COLO668 (cell line): Measurements from ENCODE around the gene KCNH1.

Experiments used
- DNase-seq: peaks from one replicate; lab custom pipeline; 2025; ENCODE audit not compliant: unreplicated experiment; lab: John Stamatoyannopoulos, UW

The KCNH1 gene

DNA sequence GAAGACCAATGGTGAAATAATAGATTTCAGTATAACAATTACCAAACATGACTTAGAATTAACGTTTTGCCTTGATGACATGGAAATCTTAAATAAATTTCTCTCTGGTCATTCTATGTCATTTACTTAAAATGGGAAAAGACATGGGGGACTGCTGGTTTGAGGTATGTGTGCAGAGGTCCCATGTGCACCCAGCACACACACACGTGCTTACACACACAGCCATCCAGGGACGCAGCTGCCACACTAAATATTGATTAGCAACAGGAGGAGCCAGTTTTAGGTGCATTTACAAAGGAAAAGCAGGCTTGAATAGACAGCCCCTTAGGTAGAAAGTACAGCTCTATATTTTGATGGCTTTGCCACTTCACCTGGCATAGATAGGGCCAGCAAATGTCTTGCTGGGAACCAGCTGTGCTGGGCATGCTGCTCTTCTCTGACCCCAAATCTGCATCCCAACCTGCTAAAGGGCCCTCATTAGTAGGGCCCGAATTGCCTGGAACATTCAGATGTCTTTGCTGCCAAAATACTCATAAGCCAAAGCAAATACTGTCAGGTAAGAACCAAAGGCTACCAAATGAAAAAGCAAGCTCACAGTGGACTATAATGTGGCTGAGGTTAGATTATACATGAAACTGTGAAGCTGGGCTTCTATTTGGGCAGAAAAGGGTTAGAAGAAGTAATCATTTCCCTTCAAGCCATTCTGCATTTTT lies 405.4 kb downstream of the KCNH1 start:
- DNase-seq: no peak

DNA sequence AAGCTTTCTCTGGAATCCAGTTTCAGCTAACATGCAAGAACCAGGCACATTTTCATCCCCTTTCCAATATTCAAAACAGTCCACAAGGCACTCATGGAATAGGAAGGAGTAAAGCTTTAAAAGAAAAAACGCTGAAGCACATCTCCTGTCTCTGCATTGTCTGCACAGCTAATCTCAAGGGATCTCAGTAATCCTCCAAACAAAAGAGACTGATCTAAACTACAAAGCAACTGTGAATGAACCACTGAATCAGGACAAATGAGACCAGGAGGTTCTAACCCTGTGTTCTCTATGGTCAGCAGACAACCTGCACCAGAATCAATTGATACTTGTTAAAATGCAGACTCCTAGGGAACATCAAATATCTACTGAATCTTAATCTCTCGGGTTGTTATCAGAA lies 406.2 kb downstream of the KCNH1 start:
- DNase-seq: no peak

DNA sequence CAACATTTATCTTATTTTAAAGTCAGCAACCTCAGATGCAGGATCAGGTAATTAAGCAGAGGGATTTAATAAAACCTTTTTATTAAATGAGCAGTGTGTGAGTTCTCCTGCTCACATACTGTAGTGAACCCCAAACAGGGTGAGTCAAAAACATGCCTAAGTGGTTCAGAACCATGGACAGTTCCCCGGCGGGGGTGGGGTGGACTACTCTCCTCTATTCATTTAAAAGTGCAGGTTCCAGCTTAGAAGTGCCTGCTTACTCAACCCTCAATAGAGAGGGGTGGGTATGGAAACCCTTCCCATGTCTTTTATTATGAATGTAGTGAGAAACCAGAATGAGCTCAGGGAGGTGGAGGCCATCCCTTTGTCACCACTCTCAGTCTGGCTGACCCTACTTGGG lies 407.3 kb downstream of the KCNH1 start:
- DNase-seq: no peak

DNA sequence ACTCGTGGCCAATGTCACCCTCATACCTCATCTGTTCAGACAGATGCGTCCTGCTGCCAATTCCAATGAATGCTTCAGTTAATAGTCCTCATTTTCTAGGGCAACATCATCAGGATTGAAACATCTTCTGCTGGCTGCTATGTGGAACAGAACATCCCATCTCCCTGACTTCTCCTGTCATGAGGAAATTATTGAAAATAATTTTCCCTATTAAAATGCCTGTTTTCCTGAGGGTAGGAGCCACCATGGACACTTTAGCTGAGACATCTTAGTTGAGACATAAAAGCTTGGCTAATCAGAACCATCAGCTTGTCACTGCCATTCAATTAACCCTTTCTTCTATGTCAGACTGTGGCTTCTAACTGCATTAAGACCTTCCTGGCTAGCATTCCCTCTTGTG lies 409.2 kb downstream of the KCNH1 start:
- DNase-seq: no peak

DNA sequence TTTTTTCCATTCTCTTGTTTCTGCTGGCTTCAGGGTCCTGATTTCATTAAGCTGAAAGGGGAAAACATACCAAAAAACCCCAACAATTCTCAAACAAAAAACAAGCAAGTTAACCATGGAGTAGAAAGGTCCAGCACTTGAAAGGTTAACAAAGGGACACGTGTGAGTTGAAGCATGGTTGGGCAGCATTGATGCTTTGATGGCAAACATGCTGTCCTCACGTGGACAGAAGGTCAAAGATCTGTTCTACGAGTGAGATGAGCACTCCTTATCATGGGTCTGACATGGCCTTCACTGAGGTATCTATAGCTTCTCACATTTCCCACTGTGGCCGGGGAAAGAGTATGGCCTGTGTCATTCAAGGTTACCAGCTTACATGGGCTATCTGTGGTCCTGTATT lies 410.3 kb downstream of the KCNH1 start:
- DNase-seq: no peak

DNA sequence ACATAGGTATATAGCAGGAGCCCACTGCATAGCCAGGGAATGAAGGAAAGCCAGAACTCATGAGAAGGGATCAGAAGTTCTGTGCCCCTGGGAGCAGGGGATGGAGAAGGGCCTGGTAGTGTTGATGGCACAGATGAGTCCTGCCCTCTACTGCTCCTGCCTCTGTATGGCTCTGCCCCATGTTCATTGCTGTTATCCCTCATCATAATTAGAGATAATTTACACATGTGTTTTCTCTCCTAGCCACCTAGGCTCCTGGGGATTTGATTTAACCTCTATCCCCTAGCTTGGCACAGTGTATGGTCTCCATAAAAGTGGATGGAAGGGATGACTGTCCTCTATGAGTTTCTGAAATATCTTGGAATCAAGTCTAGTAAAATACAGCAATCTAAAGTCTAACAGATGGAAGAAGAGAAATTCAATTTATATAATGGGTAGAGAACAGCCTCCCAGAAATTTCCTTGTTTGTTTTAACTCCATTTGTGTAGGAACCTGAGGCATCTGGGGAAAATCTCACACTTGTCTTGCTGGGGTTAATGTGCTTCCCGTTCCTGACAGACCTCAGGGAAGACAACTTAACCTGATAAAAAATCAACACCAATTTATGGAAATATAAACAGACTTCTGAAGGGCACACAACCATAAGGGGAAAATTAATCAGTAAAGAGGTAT lies 411.4 kb downstream of the KCNH1 start:
- no peak for DNase-seq

DNA sequence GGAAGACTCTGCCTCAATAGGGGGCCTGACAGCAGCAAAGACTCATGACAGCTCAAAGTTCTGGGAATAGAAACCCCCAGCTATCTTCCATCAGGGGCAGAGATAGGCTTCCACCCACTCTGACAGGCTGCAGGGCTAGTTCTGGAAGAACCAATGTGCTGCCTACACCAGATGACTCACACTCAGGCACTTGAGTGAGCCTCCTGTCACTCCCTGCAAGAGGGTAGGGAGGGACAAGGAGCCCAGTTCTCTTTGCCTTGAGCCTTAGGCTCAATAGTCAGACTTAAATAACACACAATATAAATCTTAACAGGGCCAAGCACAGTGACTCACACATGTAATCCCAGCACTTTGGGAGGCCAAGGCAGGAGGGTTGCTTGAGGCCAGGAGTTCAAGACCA lies 418.9 kb downstream of the KCNH1 start:
- no peak for DNase-seq

DNA sequence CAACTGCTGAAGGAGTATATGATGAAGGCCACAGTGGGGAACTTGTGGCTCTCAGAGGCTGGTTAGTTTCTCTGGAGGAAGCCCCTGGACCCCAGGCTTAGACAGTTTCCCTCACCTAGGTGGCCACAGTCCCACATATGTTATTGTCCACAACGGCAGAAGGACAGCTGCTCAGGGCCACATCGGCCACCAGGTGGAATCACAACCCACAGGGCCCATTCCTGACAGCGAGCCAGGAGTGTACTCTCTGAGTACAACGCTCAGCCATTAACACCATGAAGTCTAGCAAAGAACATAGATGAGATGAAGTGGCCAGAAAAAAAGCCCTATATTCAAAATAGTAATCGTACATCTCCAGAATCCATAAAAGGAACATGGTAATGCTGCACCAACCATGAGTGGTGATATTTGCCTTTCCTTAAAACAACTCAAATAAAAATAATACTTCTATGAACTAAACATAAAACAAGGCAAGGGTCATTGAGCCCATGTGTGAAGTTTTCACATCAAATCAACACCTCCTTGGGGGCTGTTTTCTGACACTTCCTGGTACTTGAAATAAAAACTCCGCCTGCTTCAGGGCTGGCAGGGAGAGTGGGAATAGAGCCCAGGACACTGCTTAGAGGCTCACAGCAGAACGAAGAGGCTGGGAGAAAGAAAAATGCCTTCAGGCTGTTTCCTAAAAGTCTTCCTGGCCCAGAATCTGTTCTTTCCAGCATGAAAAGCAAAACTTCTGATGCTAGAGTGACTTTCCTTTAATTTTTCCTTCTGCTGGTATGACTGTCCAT lies 421.9 kb downstream of the KCNH1 start:
- DNase-seq: peak; percentile 24

DNA sequence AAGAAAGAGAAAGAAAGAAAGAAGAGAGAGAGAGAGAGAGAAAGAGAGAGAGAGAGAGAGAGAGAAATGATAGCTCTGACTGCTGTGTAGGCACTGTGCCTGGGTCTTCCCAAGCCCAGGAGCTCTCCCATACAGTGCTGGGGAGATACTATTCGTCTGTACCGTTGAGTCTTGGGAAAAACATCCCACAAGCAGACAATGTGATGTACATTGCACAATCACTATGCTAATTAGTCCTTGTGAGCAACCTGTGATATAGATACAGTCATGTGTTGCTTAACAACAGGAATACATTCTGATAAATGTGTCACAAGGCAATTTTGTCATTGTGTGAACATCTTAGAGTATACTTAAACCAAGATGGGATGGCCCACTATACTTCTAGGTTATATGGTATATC lies 424.2 kb downstream of the KCNH1 start:
- DNase-seq: no peak

DNA sequence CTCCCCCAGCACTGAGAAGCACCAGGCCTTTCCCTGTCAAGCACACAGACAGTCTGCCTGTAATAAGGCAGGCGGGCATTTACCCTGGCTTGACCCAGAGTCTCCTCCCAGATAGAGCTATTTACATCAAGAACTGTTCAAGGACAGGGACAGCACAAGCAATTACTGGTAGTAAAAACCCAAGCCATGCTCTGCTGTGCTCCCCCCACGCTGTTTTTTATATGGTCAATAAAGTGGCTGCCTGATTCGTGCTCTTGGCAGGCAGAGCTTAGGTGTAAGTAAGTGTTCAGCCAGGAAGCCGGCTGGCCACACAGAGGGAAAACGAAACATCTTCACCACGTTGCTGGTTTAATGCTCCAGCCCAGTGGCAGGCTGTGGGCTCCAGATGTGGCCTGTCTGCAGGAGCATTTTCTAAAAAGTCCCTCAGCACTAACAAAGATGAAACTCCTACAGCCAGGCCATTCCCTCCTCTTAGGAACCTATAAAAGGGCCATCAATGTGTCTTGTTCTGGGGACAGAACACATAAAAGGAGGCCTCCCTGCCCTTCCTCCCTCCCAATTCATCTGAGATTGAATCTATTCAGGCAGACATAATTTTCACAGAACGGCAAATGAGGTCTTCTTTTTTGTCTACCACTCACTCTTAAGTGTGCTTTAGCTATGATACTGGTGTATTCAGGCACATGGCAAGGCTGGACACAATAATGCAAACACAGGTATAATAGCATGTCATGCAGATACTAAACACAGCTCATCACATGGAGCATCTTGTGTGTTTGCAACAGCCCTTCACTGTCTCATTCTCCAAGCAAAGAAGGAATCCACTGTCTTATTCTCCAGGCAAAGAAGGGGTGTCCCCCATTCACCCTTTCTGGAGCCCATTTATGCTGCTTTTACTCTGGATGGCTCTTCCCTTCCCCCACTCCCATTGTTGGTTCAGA lies 426.4 kb downstream of the KCNH1 start:
- no peak for DNase-seq

DNA sequence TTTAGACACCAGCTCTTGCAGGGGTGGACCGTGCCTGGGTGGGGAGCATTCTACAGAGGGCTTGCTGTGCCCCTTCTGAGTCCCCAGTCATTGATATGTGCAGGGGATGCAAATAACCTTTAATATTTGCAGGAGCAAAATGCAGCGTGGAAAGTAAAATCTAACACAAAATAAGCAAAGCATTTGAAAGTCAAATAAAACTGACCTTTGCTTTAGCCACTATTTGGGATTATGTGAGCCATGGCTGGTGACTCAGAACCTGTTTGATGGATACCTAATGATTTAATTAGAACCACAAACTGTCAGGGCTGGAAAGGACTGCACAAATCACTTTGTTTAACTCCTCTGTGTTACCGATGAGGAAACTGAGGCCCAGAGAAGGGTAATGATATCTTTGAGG lies 427.7 kb downstream of the KCNH1 start:
- DNase-seq: no peak

DNA sequence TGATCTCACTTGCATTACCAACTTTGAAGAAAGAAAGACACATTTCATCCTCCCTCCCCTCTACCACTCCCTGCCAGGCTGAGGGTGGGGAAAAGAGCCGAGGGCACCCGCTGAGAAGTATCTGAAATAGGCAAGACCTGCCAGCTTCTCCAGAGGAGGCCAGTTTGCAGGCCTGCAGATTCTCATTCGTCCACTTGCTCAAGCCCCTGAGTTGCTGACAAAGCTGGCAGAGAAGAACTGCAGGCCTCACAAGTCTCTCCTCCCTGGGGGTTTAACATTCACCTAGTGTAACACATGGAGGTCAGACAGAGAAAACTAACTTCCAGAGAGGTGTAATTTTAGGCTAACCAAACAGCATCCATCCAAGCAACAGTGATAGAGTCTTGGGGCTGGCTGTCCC lies 428.9 kb downstream of the KCNH1 start:
- DNase-seq: no peak

DNA sequence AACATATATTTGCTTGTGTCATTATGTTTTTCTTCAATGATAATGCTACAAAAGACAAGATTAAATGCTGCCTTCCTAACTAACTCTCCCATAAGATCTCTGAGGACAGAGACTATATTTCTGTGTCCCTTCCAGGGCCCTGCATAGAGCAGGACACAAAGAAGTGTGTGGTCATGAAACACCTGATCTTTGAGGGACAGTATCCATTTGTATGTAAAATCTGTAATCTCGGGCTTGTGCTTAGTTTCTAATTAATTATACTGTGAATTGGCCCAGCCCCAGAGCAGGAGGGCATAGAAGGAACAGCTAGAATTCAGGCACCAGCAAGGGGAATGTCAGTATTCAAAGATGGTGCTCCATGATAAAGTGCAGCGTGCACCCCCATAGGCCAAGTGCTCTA lies 430.4 kb downstream of the KCNH1 start:
- no peak for DNase-seq

DNA sequence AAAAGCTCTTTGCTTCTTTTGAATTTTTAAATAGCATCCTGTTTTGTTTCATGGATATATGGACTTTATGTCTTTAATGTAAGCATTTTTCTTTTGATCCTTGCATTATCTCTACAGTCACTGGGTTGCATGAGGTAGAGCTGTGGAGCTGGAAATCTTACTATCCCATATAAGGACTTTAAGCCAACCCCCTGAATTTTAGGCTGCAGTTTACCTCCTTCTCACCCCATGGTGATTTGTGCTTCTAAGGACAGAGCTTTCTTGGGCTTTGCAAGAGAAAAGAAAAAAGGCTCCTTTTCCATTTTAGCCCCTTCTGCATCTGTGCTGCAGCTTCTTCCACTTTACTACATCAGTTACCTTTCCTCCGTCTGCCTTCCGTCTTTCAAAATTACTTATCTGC lies 431.4 kb downstream of the KCNH1 start:
- no peak for DNase-seq

DNA sequence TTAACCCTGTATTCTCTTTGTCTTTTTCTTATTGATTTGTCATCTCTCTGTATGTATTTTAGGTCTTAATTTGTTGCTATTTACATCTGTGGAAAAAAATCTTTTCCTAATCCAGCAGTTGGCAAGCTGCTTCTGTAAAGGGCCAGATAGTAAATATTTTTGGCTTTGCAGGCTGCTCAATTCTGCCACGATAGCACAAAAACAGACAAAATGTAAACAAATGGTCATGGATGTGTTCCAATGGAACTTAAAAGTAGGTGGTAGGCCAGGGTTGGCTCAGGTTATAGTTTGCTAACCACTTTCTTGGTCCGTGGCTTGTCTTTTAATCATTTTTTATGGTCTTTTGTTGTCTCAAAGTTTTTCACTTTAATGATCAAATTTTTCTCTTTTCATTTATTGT lies 433.4 kb downstream of the KCNH1 start:
- no peak for DNase-seq

DNA sequence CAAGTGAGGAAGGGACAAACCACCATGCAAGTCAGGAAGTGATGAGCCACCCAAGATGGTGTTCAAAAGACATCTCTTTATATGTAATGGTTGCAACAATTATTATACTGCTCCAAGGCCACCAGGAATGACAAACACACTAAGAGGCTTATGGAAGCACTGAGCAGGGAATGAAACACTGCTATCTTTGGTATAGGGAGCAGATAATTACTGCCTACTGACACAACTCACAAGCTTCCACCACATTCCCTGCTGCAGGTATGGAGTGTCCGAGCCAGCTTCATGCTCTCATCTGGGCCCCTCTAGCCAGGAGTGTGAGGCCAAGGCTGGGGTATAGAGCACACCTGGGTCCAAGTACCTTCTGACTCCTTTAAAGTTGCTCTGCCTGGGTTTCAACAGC lies 433.9 kb downstream of the KCNH1 start:
- no peak for DNase-seq

DNA sequence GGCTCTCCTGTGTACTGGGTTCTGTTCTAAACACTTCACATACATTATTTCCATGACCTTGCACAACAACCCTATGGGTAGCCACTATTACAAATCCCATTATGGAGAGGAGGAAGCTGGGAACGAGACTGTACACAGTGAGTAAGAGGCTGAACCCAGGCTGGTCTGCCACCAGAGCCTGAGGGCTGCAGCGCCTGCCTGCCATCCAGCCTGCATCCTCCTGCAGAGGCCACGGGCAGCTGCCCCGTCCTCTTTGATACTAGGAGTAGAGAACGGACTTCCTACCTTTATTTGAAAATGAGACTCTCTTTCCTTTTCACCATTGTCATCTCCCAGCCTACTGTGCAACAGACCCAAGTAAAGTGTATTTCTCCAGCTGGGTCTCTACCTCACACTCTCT lies 435.3 kb downstream of the KCNH1 start:
- no peak for DNase-seq

DNA sequence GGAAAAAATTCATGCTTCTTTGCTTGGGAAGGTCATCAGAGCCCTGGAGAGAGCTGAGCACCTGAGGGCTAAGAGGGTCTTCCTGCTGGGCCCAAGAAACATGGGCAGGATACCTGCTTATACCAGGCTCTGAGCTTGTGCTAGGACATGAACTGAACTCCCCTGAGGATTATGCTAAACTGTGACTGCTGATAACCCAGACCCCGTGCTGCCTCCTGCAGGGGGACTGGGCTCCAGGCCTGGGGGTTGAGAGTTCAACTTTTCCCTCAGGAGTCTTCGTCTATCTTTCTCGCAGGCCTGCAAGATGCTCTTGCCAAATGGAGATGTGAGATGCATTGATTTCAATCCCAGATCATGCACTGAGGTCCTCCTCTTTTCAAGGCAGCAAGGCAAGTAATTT lies 436.8 kb downstream of the KCNH1 start:
- DNase-seq: no peak

DNA sequence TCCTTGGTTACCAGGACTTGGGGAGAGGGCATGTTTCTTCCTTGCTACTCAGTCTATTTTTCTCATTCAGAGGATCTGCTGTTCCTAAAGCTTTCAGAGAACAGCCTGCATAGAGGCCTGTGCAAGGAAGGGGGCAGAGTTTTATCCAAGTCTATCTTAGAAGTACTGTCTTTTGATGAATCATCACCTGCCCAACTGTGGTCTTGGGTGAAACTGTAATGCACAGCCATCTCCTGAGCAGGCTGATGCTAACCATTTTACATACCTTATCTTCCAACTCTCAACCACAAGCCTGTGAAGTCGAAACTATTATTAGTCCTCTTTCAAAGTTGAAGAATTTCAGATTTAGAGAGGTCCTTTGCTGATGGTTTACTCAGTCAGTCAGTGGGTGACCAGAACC lies 437.2 kb downstream of the KCNH1 start:
- DNase-seq: no peak

DNA sequence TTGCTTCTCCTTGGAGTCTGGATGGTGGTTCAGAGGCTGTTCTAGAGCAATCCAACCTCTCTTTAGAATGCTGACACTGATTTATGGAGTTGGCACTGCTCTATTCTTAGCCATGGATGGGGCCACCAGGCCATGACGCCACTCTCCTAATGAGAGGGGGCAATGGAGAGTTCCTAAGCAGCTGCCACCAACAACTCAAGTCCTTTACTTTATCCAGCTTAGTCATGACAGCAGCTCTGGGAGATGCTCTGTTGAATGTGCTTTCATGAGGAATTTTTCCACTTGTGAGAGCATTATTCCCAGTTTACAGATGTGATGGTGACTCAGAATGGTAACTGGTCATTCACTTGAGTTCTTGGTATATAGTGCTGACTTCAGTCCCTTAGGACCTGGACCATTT lies 438.9 kb downstream of the KCNH1 start:
- no peak for DNase-seq

DNA sequence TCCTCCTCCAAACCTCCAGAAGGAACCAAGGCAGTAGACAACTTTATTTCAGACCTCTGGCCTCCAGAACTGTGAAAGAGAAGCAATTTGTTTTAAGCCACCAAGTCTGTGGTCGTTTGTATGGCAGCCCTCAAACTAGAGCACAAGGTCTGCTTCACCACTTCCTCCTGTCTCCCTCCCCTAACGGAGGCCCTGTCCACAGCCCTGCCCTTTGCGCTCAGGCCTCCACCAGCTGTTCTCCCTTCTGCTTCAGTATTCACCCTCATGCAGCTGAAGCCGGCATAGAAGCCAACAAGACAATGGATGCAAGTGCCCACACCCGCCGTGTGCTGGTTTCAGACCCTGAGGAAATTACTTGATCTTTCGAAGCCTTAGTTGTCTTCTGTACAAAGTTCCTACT lies 441.2 kb downstream of the KCNH1 start:
- no peak for DNase-seq
